NB4 (cell line): ENCODE data around the gene EFCAB6.

Source experiments
- CTCF ChIP-seq: IDR thresholded peaks from one replicate; pipeline ENCODE4 v1.5.1; 2012; ENCODE audit warnings: low read depth, low read length
- MAX ChIP-seq: IDR thresholded peaks from 2 replicates; pipeline ENCODE4 v1.6.1; 2011; ENCODE audit warnings: low read depth, low read length

- no peak for TF ChIP-seq CTCF
- no peak for TF ChIP-seq MAX
Observed at GRCh38 chr22:43620197-43620596, 191.9 kb downstream of the EFCAB6 start.
